Astrocyte (in vitro differentiated cells and primary cell): Measurements from ENCODE around the gene NOTCH2. TPM values are rescaled to one million over a fixed set of nuclear protein-coding genes. Genes with fewer than 3 reads are reported as not detected.

Experiments used
- DNase-seq: peaks from one replicate; pipeline ENCODE4 v3.0.0-alpha.2; 2010; ENCODE audit warnings: low read depth
- FAIRE-seq: peaks from 2 replicates; lab custom pipeline; 2011; peaks lifted over from hg19 to GRCh38; lab: Jason Lieb, UNC
- H2AFZ ChIP-seq: 2 replicates; pipeline ENCODE4 v1.6.0; 2012; ENCODE audit warnings: low read depth, low read length, inconsistent platforms
- H3K27ac ChIP-seq: 2 replicates; pipeline ENCODE4 v1.5.1; 2011; ENCODE audit warnings: low read depth, low read length, inconsistent platforms
- H3K27me3 ChIP-seq: 2 replicates; pipeline ENCODE4 v1.6.0; 2011; ENCODE audit warnings: low read length, inconsistent platforms; ENCODE audit not compliant: insufficient read depth
- H3K36me3 ChIP-seq: 2 replicates; pipeline ENCODE4 v1.5.1; 2011; ENCODE audit warnings: low read length, inconsistent platforms; ENCODE audit not compliant: insufficient read depth
- H3K4me1 ChIP-seq: 2 replicates; pipeline ENCODE4 v1.5.1; 2011; ENCODE audit warnings: low read length, inconsistent platforms; ENCODE audit not compliant: insufficient read depth
- H3K4me2 ChIP-seq: 2 replicates; pipeline ENCODE4 v1.6.0; 2012; ENCODE audit warnings: low read length, inconsistent platforms
- H3K4me3 ChIP-seq: 2 replicates; pipeline ENCODE4 v1.5.1; 2011; ENCODE audit warnings: low read depth, mild to moderate bottlenecking, low read length, inconsistent platforms; ENCODE audit not compliant: insufficient read depth
- H3K79me2 ChIP-seq: 2 replicates; pipeline ENCODE4 v1.6.0; 2012; ENCODE audit warnings: mild to moderate bottlenecking, low read length, inconsistent platforms; ENCODE audit not compliant: insufficient read depth
- H3K9ac ChIP-seq: 2 replicates; pipeline ENCODE4 v1.6.0; 2012; ENCODE audit warnings: mild to moderate bottlenecking, low read length, inconsistent platforms
- H3K9me3 ChIP-seq: 2 replicates; pipeline ENCODE4 v1.5.1; 2012; ENCODE audit warnings: low read depth, mild to moderate bottlenecking, low read length, inconsistent platforms; ENCODE audit not compliant: insufficient read depth
- H4K20me1 ChIP-seq: 2 replicates; pipeline ENCODE4 v1.6.0; 2012; ENCODE audit warnings: low read length, inconsistent platforms; ENCODE audit not compliant: insufficient read depth
- H3K27ac Mint-ChIP-seq: one replicate; pipeline ENCODE4 v1.8.0; 2021; ENCODE audit warnings: mild to moderate bottlenecking, mixed read lengths; ENCODE audit not compliant: unreplicated experiment
- H3K27me3 Mint-ChIP-seq: one replicate; pipeline ENCODE4 v1.8.0; 2021; ENCODE audit warnings: low read depth, mixed read lengths; ENCODE audit not compliant: unreplicated experiment
- H3K36me3 Mint-ChIP-seq: one replicate; pipeline ENCODE4 v1.8.0; 2021; ENCODE audit warnings: low read depth, mixed read lengths; ENCODE audit not compliant: unreplicated experiment
- H3K4me1 Mint-ChIP-seq: one replicate; pipeline ENCODE4 v1.8.0; 2021; ENCODE audit warnings: low read depth, mixed read lengths; ENCODE audit not compliant: unreplicated experiment
- H3K4me3 Mint-ChIP-seq: one replicate; pipeline ENCODE4 v1.8.0; 2021; ENCODE audit warnings: mild to moderate bottlenecking, moderate library complexity, mixed read lengths; ENCODE audit not compliant: unreplicated experiment
- H3K9me3 Mint-ChIP-seq: one replicate; pipeline ENCODE4 v1.8.0; 2021; ENCODE audit warnings: mild to moderate bottlenecking, mixed read lengths; ENCODE audit not compliant: unreplicated experiment
- EZH2 ChIP-seq: IDR thresholded peaks from 2 replicates; pipeline ENCODE4 v1.6.1; 2012; ENCODE audit warnings: mild to moderate bottlenecking, low read length, inconsistent platforms; ENCODE audit not compliant: insufficient read depth
- total RNA-seq: library from RNA; stranded (reverse); gene quantifications from 2 replicates; pipeline ENCODE4 v1.2.1, GENCODE V29; 2021
- TF ChIP-seq, protein P1 (sequence below): IDR thresholded peaks from 2 replicates; pipeline ENCODE4 v1.5.1; 2011; ENCODE audit warnings: low read depth, mild to moderate bottlenecking, inconsistent platforms, low read length, moderate library complexity; ENCODE audit not compliant: insufficient read depth

The NOTCH2 gene
- total RNA-seq, 1 donor from 2014 or later: 194 TPM

DNA sequence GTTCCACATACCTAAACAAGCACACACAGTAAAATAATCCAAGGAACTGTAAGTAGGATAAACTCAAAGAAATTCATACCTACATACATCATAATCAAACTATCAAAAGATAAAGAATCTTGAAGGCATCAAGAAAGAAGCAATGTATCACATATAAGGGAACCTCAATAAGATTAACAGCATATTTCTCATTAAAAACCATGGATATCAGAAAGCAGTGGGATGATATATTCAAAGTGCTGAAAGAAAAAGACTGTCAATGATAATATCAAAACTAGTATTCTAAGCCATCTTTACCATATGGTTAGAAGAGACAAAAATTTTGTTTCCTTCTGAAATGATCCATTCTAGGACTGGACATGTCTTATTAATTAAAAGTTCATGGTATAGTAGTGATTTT is 136.1 kb downstream of the NOTCH2 start:
- peaks cover 4% of the 10 kb centered on the region for H4K20me1 ChIP-seq
- H3K4me3 Mint-ChIP-seq: no peak overlapping the region
- H3K9ac ChIP-seq: no peak overlapping the region
- no peaks in the 10 kb centered on the region for H3K27me3 ChIP-seq
- H3K27me3 Mint-ChIP-seq: no peaks in the 10 kb centered on the region
- H3K27ac Mint-ChIP-seq: no peak overlapping the region
- H3K4me1 ChIP-seq: no peaks in the 10 kb centered on the region
- H3K36me3 ChIP-seq: peaks cover 44% of the 10 kb centered on the region
- H3K4me2 ChIP-seq: no peak overlapping the region
- no peaks in the 10 kb centered on the region for H3K9me3 Mint-ChIP-seq
- H3K27ac ChIP-seq: no peak overlapping the region
- no peak overlapping the region for H2AFZ ChIP-seq
- H3K36me3 Mint-ChIP-seq: peaks cover 46% of the 10 kb centered on the region
- DNase-seq (no peak), FAIRE-seq (no peak)
- no peaks in the 10 kb centered on the region for H3K9me3 ChIP-seq
- no peak overlapping the region for H3K4me3 ChIP-seq
- no peaks in the 10 kb centered on the region for H3K79me2 ChIP-seq
- TF ChIP-seq, protein P1, sequence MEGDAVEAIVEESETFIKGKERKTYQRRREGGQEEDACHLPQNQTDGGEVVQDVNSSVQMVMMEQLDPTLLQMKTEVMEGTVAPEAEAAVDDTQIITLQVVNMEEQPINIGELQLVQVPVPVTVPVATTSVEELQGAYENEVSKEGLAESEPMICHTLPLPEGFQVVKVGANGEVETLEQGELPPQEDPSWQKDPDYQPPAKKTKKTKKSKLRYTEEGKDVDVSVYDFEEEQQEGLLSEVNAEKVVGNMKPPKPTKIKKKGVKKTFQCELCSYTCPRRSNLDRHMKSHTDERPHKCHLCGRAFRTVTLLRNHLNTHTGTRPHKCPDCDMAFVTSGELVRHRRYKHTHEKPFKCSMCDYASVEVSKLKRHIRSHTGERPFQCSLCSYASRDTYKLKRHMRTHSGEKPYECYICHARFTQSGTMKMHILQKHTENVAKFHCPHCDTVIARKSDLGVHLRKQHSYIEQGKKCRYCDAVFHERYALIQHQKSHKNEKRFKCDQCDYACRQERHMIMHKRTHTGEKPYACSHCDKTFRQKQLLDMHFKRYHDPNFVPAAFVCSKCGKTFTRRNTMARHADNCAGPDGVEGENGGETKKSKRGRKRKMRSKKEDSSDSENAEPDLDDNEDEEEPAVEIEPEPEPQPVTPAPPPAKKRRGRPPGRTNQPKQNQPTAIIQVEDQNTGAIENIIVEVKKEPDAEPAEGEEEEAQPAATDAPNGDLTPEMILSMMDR: no peak
- no peak for TF ChIP-seq EZH2
- H3K4me1 Mint-ChIP-seq: peaks cover 4% of the 10 kb centered on the region

DNA sequence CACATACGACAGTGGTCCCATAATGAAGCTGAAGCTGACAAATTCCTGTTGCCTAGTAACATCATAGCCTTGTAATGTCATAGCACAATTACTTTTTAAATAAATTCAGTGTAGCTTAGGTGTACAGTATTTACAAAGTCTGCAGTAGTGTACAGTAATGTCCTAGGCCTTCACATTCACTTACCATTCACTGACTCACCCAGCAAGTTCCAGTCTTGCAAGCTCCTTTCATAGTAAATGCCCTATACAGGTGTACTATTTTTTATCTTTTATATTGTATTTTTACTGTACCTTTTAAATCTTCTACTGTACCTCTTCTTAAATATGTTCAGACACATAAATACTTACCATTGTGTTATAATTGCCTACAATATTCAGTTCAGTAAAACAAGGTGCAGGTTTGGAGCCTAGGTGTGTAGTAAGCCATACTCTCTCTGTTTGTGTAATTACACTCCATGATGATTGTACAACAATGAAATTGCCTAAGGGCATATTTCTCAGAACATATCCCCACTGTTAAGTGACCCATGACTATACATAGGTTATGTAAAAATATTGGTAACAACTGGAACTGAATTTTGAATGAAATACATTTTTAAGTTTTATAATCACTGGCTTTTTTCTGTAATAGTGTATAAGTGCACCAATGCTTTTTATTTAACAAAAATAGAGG is 139.7 kb downstream of the NOTCH2 start:
- Histone ChIP-seq H3K79me2 (no peaks in the 10 kb centered on the region), H3K4me1 (no peaks in the 10 kb centered on the region), H3K4me3 (no peak overlapping the region), H4K20me1 (peaks cover 4% of the 10 kb centered on the region), H3K9me3 (no peaks in the 10 kb centered on the region), H3K27ac (no peak overlapping the region), H3K36me3 (peaks cover 46% of the 10 kb centered on the region), H2AFZ (no peak overlapping the region), H3K9ac (no peak overlapping the region), H3K27me3 (no peaks in the 10 kb centered on the region), H3K4me2 (no peak overlapping the region)
- Mint-ChIP-seq H3K27me3 (no peaks in the 10 kb centered on the region), H3K4me3 (no peak overlapping the region), H3K27ac (no peak overlapping the region), H3K4me1 (no peaks in the 10 kb centered on the region), H3K36me3 (peaks cover 32% of the 10 kb centered on the region), H3K9me3 (no peaks in the 10 kb centered on the region)
- DNase-seq (no peak), FAIRE-seq (no peak)
- TF ChIP-seq EZH2: no peak

DNA sequence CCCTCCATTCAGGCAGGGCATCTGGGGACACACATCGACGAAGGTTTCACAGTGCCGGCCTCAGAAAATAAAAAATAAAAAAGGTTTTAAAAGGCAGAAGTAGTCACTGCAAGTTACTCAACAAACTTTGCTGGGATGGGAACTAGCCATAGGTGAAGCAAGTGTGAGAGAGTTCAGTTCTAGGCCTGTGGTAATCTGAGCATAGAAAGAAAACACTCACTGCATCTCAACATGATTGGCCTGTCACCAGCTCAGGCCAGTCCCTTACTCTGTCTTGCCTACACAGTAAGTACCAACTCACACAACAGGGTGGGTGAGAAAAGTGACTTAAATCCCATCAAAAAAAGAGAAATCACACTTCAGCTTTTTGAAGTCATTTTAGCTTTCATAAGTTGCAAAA is 142.9 kb downstream of the NOTCH2 start:
- Histone ChIP-seq H4K20me1 (peaks cover 4% of the 10 kb centered on the region), H3K79me2 (no peaks in the 10 kb centered on the region), H3K4me1 (no peaks in the 10 kb centered on the region), H3K9ac (no peak overlapping the region), H3K9me3 (no peaks in the 10 kb centered on the region), H3K4me2 (no peak overlapping the region), H3K4me3 (no peak overlapping the region), H3K27me3 (no peaks in the 10 kb centered on the region), H3K36me3 (peaks cover 61% of the 10 kb centered on the region), H3K27ac (no peak overlapping the region), H2AFZ (no peak overlapping the region)
- Mint-ChIP-seq H3K4me3 (no peak overlapping the region), H3K36me3 (peaks cover 24% of the 10 kb centered on the region), H3K27ac (no peak overlapping the region), H3K9me3 (no peaks in the 10 kb centered on the region), H3K4me1 (no peaks in the 10 kb centered on the region), H3K27me3 (no peaks in the 10 kb centered on the region)
- DNase-seq: no peak
- FAIRE-seq: no peak
- no peak for TF ChIP-seq EZH2
- TF ChIP-seq, protein P1: no peak
